GM19099 (cell line): ENCODE results near the gene ELAVL2.

ENCODE experiments used
- POLR2A ChIP-seq: IDR thresholded peaks from 3 replicates; pipeline ENCODE4 v1.6.1; 2011; ENCODE audit warnings: low read depth; ENCODE audit not compliant: insufficient read length; ENCODE audit errors: extremely low read depth

ELAVL2 gene

DNA sequence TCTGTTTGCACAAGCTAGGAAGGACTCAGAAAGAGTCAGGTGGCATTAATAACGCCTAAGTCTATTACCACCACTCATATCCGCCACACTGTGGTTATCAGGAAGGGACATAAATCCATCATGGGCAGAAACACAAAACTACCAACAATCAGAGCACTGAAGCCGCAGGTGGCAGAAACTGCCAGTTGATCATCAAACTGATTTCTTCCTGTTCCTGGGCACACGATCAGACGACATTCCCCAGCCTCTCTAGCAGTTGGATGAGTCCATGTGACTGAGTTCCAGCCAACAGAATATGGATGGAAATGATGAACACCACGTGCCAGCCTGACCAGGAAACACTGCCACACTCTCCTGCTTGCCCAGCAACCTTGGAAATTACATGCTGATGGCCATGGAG lies 181.7 kb downstream of the ELAVL2 start:
- no peak for TF ChIP-seq POLR2A

DNA sequence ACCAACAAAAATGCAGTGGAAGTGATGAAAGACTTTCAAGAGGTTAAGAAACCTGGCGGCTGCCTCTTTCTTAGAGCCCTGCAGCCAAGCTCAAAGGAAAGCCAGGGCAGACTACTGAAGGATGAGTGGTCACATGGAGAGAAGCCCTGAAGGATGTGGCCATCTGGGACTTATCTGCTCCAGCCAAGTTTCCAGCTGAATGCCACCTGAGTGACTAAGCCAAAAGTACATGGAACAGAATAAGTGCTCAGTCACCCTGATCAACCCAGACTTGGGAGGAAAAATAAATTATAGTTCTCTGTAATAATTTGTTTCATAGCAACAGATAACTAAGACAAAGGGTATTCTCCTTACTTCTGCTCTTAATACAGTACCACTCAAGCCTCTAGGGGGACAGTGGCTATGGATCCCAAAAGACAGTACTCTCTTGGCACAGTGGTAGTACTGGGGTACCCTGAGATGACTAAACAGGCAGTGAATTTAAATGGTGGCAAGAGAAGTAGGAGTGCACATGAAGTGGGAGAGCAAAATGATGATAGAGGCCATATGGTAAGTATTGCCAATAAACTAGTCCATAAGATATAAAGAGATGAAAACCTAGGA lies 182.3 kb downstream of the ELAVL2 start:
- TF ChIP-seq POLR2A, result no peak
